Globus pallidus (tissue), 1 donor: ENCODE data around the gene ZG16.
A peak's percentile ranks its signal among the peaks of the same experiment; 100 is the strongest.

Source experiments
- DNase-seq: peaks from one replicate; pipeline ENCODE4 v3.0.0-alpha.2; 2015; ENCODE audit warnings: low spot score

Gene ZG16

DNA sequence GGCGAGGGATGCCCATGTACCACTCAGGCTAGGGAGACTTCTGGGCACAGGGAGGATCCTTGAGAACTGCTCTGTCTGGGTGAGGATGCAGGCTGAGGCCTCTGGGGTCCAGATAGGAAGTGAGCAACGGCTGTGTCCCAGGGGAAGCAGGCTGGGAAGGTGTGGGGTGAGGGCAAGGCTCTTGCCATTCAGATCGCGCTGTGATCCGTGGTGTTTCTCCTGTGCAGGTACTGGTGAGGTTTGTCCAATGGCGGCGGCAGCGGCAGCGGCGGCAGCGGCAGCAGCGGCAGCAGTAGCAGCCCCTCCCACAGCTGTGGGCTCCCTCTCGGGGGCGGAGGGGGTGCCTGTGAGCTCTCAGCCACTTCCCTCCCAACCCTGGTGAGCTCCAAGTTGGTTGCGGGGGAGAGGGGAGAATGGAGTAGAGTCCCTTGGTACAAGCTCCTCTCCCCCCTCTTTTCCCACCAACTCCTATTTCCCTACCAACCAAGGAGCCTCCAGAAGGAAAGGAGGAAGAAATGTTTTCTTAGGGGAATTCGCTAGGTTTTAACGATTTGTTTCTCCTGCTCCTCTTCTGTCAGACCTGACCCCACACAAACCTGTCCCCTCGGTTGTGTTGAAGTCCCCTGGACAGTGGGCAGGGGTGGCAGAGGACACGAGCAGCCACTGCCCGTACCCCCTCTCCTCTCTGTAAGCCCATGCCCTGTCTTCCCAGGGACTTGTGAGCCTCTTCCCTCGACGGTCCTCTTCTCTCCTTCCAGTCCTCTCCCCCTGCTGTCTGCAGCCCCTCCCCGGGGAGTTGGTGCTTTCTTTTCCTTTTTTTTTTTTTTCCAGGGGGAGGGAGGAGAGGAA, 32.0 kb downstream of the ZG16 start:
- no peak for DNase-seq

DNA sequence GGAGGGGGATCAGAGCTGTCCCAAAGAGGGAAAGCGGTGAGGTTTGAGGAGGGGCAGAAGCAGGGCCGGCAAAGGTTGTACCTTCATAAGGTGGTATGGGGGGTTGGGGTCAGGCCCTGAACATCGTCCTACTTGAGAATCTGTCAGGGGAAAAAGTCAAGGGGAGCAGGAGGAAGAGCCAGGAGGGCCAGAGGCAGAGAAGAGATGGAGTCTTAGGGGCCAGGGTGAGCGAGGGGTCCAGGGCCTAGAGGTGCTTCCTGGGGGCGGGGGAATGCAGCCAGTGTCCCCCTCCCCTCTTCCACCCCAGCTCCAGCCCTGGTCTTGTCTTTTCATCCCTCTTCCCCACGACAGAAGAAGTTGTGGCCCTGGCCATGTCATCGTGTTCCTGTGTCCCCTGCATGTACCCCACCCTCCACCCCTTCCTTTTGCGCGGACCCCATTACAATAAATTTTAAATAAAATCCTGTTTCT, 32.7 kb downstream of the ZG16 start:
- no peak for DNase-seq

DNA sequence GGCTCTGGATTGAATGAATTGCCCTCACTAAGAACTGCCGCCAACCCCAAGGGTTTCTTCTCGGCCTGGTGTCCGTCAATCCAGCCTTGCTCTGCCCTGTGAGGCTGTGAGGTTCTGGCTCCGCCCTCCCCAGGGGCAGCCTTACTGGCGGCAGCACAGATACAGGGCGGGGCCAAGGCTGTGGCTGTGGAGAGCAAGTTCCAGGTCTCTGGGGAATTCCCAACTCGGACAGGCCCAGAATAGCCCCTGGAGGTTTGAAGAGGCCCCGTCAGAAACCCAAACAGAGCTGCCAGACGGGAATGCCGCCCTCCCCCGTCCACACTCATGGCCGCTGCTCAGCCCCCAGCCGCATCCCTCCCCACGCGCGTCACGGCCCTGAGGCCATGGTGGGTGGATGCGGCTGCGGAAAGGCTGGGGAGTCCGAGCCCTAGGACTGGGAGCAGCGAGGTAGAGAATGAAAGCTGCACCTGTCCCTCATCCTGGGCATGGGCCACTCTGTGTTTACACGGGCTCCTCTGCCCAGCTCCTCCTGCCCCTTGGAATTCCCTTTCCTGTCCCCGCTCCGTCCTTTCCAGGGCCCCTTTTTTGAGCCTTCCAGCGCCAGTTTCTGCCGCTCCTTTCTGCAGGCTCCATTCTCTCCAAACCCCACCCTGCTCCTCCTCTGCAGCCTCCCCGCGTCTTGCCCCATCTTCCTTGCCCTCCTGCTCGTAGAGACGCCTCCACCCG, 33.3 kb downstream of the ZG16 start:
- DNase-seq, result peak; percentile 96

DNA sequence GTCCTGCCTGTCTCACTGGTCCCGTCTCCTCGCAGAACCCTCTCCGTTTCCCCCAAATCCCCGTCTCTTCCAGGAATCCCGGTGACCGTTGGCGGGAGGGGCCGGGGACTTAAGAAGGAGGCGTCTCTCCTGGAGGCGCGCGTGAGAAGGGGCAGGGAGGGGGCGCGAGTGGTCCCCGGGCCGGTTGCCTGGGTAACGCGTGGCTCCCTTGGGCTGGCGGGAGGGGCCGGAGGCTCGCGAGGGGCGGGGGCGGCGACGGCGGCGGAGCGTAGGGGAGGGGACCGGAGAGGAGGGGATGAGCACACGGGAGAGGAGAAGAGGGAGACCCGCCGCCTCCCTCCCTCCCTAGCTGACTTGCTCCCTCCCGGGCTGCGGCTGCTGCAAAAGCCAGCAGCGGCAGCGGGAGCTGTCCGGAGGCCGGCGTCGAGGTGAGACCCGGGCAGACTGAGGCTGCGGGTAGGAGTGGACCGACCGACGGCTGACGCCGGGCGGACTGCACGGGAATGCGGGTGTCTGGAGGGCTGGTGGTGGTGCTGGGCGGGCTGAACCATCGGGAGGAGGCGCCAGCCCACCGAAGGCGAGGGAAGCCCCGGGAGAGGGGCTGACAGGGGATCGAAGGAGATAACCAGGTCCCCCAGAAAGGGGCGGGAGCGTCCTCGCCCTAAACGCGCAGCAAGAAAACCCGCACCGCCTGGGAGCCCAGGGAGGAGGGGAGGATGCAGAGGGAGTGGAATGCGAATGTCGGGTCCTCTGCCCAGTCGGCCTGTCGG, 34.0 kb downstream of the ZG16 start, which contains the start of gene PRRT2:
Gene PRRT2, plus strand, starts transcription at position 298 of the 770 bp plus-strand sequence. CDS start 862 bp downstream, outside the sequence.
- DNase-seq, result peak; percentile 64

DNA sequence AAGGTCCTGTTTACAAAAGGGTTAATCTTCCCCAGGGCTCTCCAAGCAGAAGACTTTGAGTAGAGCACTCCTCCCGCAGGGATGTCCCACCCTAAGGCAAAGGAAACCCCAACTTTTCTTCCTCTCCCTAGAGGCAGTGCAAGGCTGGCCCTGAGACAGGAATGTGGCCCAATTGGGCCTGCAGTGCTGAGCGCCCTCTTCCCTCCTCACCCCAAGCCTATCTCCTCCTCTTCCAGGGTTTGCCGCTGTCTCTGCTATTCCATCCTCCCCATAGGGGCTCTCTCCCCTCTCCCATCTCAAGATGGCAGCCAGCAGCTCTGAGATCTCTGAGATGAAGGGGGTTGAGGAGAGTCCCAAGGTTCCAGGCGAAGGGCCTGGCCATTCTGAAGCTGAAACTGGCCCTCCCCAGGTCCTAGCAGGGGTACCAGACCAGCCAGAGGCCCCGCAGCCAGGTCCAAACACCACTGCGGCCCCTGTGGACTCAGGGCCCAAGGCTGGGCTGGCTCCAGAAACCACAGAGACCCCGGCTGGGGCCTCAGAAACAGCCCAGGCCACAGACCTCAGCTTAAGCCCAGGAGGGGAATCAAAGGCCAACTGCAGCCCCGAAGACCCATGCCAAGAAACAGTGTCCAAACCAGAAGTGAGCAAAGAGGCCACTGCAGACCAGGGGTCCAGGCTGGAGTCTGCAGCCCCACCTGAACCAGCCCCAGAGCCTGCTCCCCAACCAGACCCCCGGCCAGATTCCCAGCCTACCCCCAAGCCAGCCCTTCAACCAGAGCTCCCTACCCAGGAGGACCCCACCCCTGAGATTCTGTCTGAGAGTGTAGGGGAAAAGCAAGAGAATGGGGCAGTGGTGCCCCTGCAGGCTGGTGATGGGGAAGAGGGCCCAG, 34.9 kb downstream of the ZG16 start:
- no peak for DNase-seq

DNA sequence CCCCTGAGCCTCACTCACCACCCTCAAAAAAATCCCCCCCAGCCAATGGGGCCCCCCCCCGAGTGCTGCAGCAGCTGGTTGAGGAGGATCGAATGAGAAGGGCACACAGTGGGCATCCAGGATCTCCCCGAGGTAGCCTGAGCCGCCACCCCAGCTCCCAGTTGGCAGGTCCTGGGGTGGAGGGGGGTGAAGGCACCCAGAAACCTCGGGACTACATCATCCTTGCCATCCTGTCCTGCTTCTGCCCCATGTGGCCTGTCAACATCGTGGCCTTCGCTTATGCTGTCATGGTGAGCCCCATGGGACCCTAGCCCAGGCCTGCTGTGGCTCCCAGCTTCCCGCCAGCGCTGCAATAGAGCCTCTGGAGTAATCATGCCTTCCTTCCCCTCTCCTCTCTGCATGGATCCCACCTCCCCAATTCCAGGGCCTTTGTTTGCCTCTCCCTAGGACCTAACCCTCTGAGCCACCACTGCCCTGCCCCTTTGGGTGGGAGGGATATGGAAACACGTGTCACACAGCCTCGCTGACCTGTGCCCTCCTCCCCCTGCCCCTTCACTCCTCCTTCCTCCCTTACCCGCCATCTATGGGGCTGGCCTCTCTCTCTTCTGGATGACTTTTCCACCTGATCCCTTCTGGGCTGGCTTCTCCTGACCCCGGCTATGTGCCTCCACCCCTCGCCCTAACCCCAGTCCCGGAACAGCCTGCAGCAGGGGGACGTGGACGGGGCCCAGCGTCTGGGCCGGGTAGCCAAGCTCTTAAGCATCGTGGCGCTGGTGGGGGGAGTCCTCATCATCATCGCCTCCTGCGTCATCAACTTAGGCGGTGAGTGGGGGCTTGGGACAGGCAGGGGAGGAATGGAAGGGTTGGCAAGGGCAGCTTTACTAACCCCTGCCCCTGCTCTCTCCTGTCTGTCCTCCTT, 35.8 kb downstream of the ZG16 start:
- DNase-seq, result no peak

DNA sequence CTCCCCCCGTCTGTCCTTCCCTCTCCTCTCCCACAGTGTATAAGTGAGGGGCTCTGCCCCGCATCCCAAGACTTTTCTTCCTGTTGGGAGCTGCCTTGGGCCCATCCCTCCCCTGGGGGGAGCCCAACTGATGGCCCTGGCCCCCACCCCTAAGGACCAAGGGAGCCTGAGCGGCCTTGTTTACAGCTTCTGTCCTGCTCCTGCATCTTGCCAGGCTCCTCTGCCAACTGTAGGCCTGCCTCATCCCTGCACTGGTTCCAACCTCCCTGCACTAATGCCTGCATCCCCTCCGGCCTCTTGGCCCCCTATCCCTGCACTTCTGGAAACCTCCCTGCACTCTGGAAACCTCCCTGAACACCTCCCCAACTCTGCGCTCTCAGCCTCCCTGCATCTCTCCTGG, 36.5 kb downstream of the ZG16 start:
- DNase-seq, result no peak

DNA sequence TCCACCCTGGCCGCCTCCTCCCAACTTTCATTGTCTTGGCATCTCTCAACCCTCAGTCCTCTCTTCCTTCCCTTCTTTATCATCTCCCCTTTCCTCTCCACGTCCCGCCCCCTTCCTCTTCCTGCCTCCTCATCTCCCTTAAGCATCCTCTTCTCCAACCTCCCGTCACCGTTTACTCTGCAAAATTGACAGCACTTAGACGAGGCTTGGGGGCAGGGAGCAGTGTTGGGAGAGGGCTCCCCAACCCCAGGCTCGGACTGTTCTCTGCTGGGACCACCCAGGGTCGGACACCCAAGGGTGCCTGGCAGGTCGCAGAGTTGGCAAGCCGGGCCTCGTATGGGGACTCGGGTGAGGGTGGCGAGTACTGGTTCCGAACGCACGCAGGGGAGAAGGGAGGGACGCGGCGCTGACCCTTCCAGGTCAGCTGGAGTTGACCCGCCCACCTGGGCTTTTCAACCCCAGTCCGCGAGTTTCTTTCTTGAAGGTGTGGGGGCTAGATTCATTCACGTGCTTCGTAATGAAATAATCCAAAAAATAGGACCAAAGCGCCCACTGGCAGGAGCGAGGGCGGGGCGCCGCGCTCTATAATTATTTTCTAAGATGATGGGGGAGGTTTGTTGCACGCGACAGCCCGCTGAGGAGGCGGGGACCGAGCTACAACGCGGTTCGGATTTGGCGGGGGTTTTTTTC, 37.1 kb downstream of the ZG16 start:
- no peak for DNase-seq

DNA sequence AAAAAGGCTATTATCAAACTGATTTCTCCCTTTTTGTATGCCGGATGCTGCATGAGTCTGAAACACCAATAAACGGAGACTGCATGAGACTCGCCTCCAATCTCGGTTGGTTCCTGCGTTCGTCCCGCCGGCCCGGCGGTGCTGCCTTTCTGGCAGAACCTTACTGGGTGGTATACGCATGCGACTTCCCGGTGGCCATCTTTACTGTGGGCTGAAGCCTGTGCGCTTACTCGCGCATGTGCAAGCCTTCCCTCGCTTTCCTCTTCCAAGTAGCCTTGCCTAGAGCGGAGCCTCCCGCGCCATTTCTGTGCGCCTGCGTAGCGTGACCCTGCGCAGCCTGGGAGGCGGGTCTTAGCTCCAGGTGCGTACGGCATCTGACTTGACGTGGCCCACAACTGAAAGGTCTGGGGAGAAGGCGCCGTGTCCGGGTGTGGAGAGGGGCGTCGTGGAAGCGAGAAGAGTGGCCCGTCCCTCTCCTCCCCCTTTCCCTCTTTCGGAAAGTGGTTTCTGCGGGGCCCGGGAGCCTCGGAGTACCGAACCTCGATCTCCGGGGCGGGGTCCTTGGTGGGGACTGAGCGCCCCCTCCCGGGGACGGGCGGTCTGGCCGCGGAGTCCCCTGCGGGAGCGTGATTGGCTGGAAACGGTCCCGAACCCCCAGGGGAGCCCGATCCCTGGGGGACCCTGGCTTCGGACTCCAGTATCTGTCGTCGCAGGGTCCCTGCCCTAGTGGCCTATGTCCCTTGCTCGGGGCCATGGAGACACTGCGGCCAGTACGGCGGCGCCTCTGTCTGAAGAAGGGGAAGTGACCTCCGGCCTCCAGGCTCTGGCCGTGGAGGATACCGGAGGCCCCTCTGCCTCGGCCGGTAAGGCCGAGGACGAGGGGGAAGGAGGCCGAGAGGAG, 38.0 kb downstream of the ZG16 start, which contains the start of gene PAGR1:
Gene PAGR1, plus strand, starts transcription at position 360 of the 901 bp plus-strand sequence. Its CDS starts 374 bp downstream, at position 734.
- peak; percentile 98 for DNase-seq

DNA sequence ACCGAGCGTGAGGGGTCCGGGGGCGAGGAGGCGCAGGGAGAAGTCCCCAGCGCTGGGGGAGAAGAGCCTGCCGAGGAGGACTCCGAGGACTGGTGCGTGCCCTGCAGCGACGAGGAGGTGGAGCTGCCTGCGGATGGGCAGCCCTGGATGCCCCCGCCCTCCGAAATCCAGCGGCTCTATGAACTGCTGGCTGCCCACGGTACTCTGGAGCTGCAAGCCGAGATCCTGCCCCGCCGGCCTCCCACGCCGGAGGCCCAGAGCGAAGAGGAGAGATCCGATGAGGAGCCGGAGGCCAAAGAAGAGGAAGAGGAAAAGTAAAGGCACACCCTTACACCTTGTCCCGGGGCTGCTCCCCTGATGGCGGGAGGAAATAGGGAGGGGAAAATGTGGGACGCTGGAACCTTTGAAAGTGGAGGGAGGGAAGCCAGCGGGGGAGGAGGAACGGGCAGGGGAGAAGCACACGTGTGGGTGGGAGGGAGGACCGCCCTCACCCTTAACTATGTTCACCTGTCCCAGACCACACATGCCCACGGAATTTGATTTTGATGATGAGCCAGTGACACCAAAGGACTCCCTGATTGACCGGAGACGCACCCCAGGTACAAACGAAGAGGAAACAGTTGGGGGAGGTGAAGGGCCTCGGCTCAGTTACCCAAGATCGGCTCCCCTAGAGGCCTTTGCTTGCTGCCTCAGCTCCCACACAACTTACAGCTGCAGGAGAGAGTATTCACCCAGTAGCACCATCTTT, 38.8 kb downstream of the ZG16 start:
- no peak for DNase-seq

DNA sequence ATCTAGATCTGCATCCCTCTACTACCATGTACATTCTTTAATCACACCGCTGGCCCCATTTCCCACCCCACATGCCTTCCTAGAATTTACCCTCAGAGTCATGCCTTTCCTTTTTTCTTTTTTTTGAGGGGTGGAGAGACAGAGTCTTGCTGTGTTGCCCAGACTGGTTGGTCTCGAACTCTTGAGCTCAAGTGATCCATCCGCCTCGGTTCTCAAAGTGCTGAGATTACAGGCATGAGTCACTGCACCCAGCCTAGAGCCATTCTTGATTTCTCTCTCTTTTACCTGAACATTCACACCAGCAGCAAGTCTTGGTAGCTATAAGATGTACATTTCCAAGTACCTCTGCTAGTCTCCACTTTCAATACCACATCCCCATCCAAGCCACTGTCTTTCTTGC, 40.0 kb downstream of the ZG16 start:
- no peak for DNase-seq

DNA sequence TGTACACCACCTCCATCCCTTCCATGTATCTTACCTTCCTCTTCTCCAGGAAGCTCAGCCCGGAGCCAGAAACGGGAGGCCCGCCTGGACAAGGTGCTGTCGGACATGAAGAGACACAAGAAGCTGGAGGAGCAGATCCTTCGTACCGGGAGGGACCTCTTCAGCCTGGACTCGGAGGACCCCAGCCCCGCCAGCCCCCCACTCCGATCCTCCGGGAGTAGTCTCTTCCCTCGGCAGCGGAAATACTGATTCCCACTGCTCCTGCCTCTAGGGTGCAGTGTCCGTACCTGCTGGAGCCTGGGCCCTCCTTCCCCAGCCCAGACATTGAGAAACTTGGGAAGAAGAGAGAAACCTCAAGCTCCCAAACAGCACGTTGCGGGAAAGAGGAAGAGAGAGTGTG, 41.5 kb downstream of the ZG16 start:
- no peak for DNase-seq

DNA sequence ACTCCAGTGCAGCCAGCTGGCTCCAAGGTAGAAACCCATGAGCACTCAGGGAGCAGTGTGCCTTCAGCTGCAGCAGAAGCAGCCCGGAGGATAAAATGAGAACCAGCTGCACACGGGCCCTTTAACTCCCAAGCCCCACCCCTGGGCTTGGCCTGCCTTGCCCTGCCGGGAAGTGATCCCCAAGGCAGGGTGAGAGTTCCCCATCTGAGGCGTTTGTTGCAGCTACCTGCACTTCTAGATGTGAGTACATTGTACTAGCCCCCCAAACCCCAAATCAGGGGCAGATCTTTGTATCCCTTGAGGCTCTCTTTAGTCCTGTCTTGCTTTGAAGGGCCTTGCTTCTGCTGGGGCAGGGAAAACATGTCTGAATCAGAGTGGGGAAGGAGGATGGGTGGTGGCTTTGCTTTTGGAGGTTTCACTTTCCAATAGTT, 42.2 kb downstream of the ZG16 start, which contains the start of gene MVP:
Gene MVP, plus strand, starts transcription at position 192 of the 431 bp plus-strand sequence. CDS start 10,088 bp downstream, outside the sequence.
- peak; percentile 62 for DNase-seq

DNA sequence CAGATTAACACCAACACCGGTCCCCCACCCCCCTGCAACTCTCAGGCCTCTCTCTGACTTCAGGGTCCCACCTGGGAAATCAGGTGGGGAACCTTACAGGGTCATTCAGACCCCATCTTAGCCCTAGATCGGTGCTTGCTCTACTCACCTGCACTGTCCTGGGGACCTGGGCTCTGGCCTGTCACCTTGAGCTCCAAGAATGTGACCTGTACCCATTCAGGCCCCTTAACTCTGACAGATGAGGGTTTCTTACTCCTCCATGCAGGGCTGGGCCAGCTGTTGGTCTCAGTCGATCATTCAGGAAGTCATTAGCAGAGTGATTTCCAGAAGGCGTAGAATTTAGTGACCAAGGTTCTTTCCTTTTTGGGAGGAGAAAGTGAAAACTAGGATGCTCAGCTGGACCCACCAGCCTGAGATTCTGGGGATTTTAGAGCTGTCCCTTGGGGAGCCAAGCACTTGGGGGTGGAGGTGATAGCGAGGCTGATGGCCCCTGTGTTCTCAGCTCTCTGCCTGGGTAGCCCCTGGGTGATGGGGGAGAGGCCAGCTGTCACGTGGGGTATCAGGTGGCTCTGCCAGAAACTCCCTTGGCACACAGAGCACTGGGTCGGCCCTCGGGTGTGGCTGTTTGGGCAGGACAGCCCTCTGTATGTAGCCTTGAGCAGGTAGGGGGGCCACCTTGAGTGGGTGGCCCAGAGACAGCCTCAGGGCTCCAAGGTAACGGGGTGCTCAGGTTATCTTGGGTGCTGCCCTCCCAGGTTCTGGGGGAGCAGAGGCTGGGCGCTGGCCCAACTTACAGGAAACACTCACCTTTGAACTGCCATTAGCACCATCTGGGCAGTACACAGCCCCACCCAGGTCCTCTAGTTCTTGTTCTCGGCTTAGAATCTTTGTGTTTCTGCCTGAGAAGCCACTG, 42.9 kb downstream of the ZG16 start:
- DNase-seq, result no peak

DNA sequence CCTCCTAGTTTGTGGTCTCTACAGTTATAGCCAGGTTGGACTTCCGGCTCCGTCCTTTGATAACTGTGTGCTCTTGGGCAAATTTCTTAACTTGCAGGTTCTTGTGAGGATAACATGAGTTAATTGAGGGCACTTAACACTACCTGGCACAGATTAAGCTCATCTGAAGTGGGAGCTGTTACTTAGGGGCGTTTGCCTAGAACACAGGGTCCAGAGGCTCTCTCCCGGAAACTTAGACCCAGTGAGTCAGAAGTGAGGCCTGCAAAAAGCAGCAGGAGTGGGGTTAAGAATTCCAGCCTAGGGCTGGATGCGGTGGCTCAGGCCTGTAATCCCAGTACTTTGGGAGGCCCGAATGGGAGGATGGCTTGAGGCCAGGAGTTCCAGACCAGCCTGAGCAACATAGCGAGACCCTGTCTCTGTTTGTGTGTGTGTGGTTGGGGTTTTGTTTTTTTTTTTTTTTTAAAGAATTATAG, 43.6 kb downstream of the ZG16 start:
- DNase-seq, result no peak

DNA sequence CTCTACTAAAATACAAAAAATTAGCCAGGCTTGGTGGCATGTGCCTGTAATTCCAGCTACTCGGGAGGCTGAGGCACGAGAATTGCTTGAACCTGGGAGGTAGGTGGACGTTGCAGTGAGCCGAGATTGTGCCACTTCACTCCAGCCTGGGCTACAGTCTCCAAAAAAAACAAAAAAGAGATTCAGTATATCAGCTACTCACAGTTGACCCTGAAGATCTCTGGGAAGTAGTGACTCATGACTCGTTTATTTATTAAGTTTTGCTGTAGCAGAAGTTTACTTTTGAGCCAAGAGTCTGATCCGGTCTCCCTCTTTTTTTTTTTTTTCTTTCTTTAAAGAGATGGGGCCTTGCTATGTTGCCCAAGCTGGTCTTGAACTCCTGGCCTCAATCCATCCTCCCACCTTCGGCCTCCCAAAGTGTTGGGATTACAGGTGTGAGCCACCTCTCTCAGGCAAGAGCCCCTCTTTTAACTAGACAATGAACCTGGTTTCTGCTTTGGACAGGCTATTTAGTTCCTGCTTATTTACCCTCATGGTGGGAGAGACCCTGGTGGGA, 46.6 kb downstream of the ZG16 start:
- DNase-seq, result no peak
